HUES48 (cell line): ENCODE results near the gene CA9.
A peak's percentile ranks its signal among the peaks of the same experiment; 100 is the strongest.
"Not testable (repeated sequence)": the region's sequence is repeated elsewhere in the genome, so short reads cannot be mapped to it uniquely, and the experiment has no call there.

Experiments used
- H3K27ac ChIP-seq: one replicate; pipeline ENCODE4 v1.7.0; 2013; ENCODE audit warnings: low read depth, low read length, inconsistent platforms
- H3K27me3 ChIP-seq: 2 replicates; pipeline ENCODE4 v1.6.1; 2013; ENCODE audit warnings: mild to moderate bottlenecking, low read length; ENCODE audit not compliant: control insufficient read depth, insufficient read depth
- H3K36me3 ChIP-seq: 2 replicates; pipeline ENCODE4 v1.6.1; 2013; ENCODE audit warnings: low read length; ENCODE audit not compliant: control insufficient read depth, insufficient read depth
- H3K4me1 ChIP-seq: 2 replicates; pipeline ENCODE4 v1.6.1; 2013; ENCODE audit warnings: mild to moderate bottlenecking, low read length; ENCODE audit not compliant: control insufficient read depth, insufficient read depth
- H3K4me3 ChIP-seq: 2 replicates; pipeline ENCODE4 v1.5.1; 2013; ENCODE audit warnings: mild to moderate bottlenecking, low read depth, low read length
- H3K9ac ChIP-seq: 2 replicates; pipeline ENCODE4 v1.6.1; 2013; ENCODE audit warnings: mild to moderate bottlenecking, low read depth, low read length, moderate library complexity
- H3K9me3 ChIP-seq: 2 replicates; pipeline ENCODE4 v1.6.1; 2013; ENCODE audit warnings: low read length; ENCODE audit not compliant: control insufficient read depth, insufficient read depth

The CA9 gene

GRCh38 chr9:35640431-35640830 is 33.3 kb upstream of the CA9 start:
- not testable (repeated sequence) for H3K4me1 ChIP-seq, H3K36me3 ChIP-seq, H3K4me3 ChIP-seq, H3K27me3 ChIP-seq, H3K27ac ChIP-seq, H3K9me3 ChIP-seq, H3K9ac ChIP-seq

GRCh38 chr9:35641478-35641877 is 32.2 kb upstream of the CA9 start:
- not testable (repeated sequence) for H3K27ac ChIP-seq, H3K36me3 ChIP-seq

GRCh38 chr9:35643046-35643445 is 30.7 kb upstream of the CA9 start:
- 0 out of 2 replicates have a peak, but pooled peaks cover 4% of the 10 kb centered on the region for H3K4me1 ChIP-seq
- no peaks in the 10 kb centered on the region for H3K9me3 ChIP-seq
- H3K27me3 ChIP-seq: no peaks in the 10 kb centered on the region
- no peak overlapping the region for H3K9ac ChIP-seq
- no peak overlapping the region for H3K4me3 ChIP-seq
- H3K27ac ChIP-seq: no peak overlapping the region
- no peaks in the 10 kb centered on the region for H3K36me3 ChIP-seq

More at GRCh38 chr9:35641478-35641877, 32.2 kb upstream of the CA9 start:
- H3K4me1 ChIP-seq, H3K27me3 ChIP-seq, H3K4me3 ChIP-seq, H3K9me3 ChIP-seq, H3K9ac ChIP-seq: not testable (repeated sequence)

GRCh38 chr9:35645736-35646135 is 28.0 kb upstream of the CA9 start:
- Histone ChIP-seq H3K4me3 (peak overlapping the region; percentile 93), H3K4me1 (peaks cover 13% of the 10 kb centered on the region; the same call in 1 of the 2 replicates), H3K27ac (peak overlapping the region; percentile 50)
- H3K9ac ChIP-seq, H3K9me3 ChIP-seq, H3K36me3 ChIP-seq, H3K27me3 ChIP-seq: not testable (repeated sequence)

GRCh38 chr9:35646153-35646532 is 27.6 kb upstream of the CA9 start:
- no peaks in the 10 kb centered on the region for H3K9me3 ChIP-seq
- no peaks in the 10 kb centered on the region for H3K36me3 ChIP-seq
- H3K9ac ChIP-seq: peak overlapping the region; percentile 45; the same call in 1 of the 2 replicates
- peaks cover 17% of the 10 kb centered on the region; the same call in 1 of the 2 replicates for H3K4me1 ChIP-seq
- H3K27me3 ChIP-seq: no peaks in the 10 kb centered on the region
- H3K27ac ChIP-seq: peak overlapping the region; percentile 50
- peak overlapping the region; percentile 93 for H3K4me3 ChIP-seq

- Histone ChIP-seq H3K9me3 (no peaks in the 10 kb centered on the region), H3K4me1 (peaks cover 21% of the 10 kb centered on the region; the same call in 1 of the 2 replicates), H3K4me3 (peak overlapping the region; percentile 93), H3K27me3 (no peaks in the 10 kb centered on the region), H3K36me3 (no peaks in the 10 kb centered on the region), H3K9ac (peak overlapping the region; percentile 45; the same call in 1 of the 2 replicates), H3K27ac (peak overlapping the region; percentile 50)
Observed at GRCh38 chr9:35646533-35647265, 27.0 kb upstream of the CA9 start.

- H3K36me3 ChIP-seq: no peaks in the 10 kb centered on the region
- H3K9me3 ChIP-seq: no peaks in the 10 kb centered on the region
- no peak overlapping the region for H3K4me3 ChIP-seq
- no peak overlapping the region for H3K9ac ChIP-seq
- no peak overlapping the region for H3K27ac ChIP-seq
- H3K27me3 ChIP-seq: no peaks in the 10 kb centered on the region
- peaks cover 21% of the 10 kb centered on the region; the same call in 1 of the 2 replicates for H3K4me1 ChIP-seq
Observed at GRCh38 chr9:35649431-35650340, 24.0 kb upstream of the CA9 start.

GRCh38 chr9:35650341-35651158 is 23.2 kb upstream of the CA9 start, which contains the start of gene SIT1:
TSS of gene SIT1 (minus strand) at chr9:35650931. CDS start at chr9:35650853, 78 bp downstream.
- Histone ChIP-seq H3K27me3 (no peaks in the 10 kb centered on the region), H3K4me3 (no peak within 1 kb of the TSS), H3K36me3 (no peaks in the 10 kb centered on the region), H3K9ac (no peak within 1 kb of the TSS), H3K9me3 (no peaks in the 10 kb centered on the region), H3K4me1 (peaks cover 19% of the 10 kb centered on the region; the same call in 1 of the 2 replicates), H3K27ac (no peak within 1 kb of the TSS)

GRCh38 chr9:35651956-35652828 is 21.5 kb upstream of the CA9 start:
- no peak overlapping the region for H3K9ac ChIP-seq
- no peaks in the 10 kb centered on the region for H3K36me3 ChIP-seq
- peaks cover 21% of the 10 kb centered on the region; the same call in 1 of the 2 replicates for H3K4me1 ChIP-seq
- H3K27ac ChIP-seq: no peak overlapping the region
- H3K27me3 ChIP-seq: 0 out of 2 replicates have a peak, but pooled peaks cover 8% of the 10 kb centered on the region
- H3K9me3 ChIP-seq: no peaks in the 10 kb centered on the region
- H3K4me3 ChIP-seq: no peak overlapping the region

- Histone ChIP-seq H3K27me3 (0 out of 2 replicates have a peak, but pooled peaks cover 8% of the 10 kb centered on the region), H3K9ac (no peak overlapping the region), H3K4me1 (peaks cover 21% of the 10 kb centered on the region; the same call in 1 of the 2 replicates), H3K27ac (no peak overlapping the region), H3K4me3 (no peak overlapping the region), H3K9me3 (no peaks in the 10 kb centered on the region), H3K36me3 (no peaks in the 10 kb centered on the region)
Observed at GRCh38 chr9:35652829-35653209, 20.9 kb upstream of the CA9 start.
